Tongue (tissue), 2 donors: ENCODE data around the gene SBF1. TPM values are rescaled to one million over a fixed set of nuclear protein-coding genes. Genes with fewer than 3 reads are reported as not detected.
A peak's percentile ranks its signal among the peaks of the same experiment; 100 is the strongest.
"Not testable (repeated sequence)": the region's sequence is repeated elsewhere in the genome, so short reads cannot be mapped to it uniquely, and the experiment has no call there.

Source experiments
- DNase-seq: peaks from one replicate; pipeline ENCODE4 v3.0.0-alpha.2; 2015
- total RNA-seq: library from RNA; depleted of rRNA; stranded (reverse); fragments of >200 nt; gene quantifications from one replicate; pipeline ENCODE4 v1.2.3, GENCODE V29; 2014

Gene SBF1
- total RNA-seq, 1 donor from 2014 or later = 61.7 TPM

- DNase-seq = peak; percentile 35
These were observed 29.6 kb downstream of the SBF1 start for GRCh38 chr22:50445071-50445879.

GRCh38 chr22:50444663-50445062 is 30.2 kb downstream of the SBF1 start:
- no peak for DNase-seq

GRCh38 chr22:50443801-50444625 is 30.8 kb downstream of the SBF1 start:
- no peak for DNase-seq

- no peak for DNase-seq
These were observed 31.6 kb downstream of the SBF1 start for GRCh38 chr22:50443197-50443596.

- no peak for DNase-seq
These were observed 33.3 kb downstream of the SBF1 start for GRCh38 chr22:50441428-50441993.

GRCh38 chr22:50440544-50441249 is 34.1 kb downstream of the SBF1 start:
- no peak for DNase-seq

GRCh38 chr22:50439871-50440331 is 34.9 kb downstream of the SBF1 start:
- no peak for DNase-seq

GRCh38 chr22:50439314-50439870 is 35.4 kb downstream of the SBF1 start:
- DNase-seq = no peak

GRCh38 chr22:50438305-50439275 is 36.2 kb downstream of the SBF1 start:
- no peak for DNase-seq

GRCh38 chr22:50437511-50438304 is 37.1 kb downstream of the SBF1 start:
- no peak for DNase-seq

GRCh38 chr22:50436841-50437341 is 37.9 kb downstream of the SBF1 start:
- no peak for DNase-seq

- DNase-seq = no peak
These were observed 38.6 kb downstream of the SBF1 start for GRCh38 chr22:50436015-50436830.

GRCh38 chr22:50435291-50436014 is 39.4 kb downstream of the SBF1 start:
- peak; percentile 30 for DNase-seq

GRCh38 chr22:50434849-50435248 is 40.0 kb downstream of the SBF1 start:
- no peak for DNase-seq

GRCh38 chr22:50432877-50433510 is 41.8 kb downstream of the SBF1 start:
- not testable (repeated sequence) for DNase-seq

GRCh38 chr22:50432131-50432876 is 42.5 kb downstream of the SBF1 start:
- no peak for DNase-seq
